ENCODE measurements around the gene ZBTB25.

DNA sequence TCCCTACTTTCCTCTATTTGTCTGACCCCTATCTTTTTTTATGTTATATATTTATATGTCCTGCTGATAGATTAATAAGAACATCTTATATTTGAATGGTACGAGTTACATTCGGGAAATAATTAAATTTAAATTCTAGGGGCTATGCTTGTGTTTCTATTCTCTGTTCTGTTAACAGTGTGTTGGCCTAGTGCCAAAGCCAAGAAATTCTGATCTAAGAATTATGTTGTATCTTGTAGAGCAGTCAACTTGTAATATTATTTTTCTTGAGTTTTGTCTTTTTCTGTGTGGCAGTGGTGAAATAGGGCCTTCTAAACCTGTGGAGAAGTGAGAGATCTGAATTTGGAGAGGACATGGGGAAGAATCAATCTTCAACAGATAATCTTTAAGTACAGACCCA is 27.9 kb upstream of the ZBTB25 start:
- TF ChIP-seq, protein P1, sequence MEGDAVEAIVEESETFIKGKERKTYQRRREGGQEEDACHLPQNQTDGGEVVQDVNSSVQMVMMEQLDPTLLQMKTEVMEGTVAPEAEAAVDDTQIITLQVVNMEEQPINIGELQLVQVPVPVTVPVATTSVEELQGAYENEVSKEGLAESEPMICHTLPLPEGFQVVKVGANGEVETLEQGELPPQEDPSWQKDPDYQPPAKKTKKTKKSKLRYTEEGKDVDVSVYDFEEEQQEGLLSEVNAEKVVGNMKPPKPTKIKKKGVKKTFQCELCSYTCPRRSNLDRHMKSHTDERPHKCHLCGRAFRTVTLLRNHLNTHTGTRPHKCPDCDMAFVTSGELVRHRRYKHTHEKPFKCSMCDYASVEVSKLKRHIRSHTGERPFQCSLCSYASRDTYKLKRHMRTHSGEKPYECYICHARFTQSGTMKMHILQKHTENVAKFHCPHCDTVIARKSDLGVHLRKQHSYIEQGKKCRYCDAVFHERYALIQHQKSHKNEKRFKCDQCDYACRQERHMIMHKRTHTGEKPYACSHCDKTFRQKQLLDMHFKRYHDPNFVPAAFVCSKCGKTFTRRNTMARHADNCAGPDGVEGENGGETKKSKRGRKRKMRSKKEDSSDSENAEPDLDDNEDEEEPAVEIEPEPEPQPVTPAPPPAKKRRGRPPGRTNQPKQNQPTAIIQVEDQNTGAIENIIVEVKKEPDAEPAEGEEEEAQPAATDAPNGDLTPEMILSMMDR (IDR thresholded peaks at IDR 0.05), result no peak
- TF ChIP-seq POLR2A (IDR thresholded peaks at IDR 0.05) (no peak), EP300 (IDR thresholded peaks at IDR 0.05) (no peak)

All from tibial nerve (tissue), 4 donors.